ENCODE results near the gene SPAG9. TPM values are rescaled to one million over a fixed set of nuclear protein-coding genes. Genes with fewer than 3 reads are reported as not detected.
"Not testable (repeated sequence)": the region's sequence is repeated elsewhere in the genome, so short reads cannot be mapped to it uniquely, and the experiment has no call there.

The SPAG9 gene
- polyA plus RNA-seq, 12 donors: 59.7 to 126 (median 80.5) TPM

- DNase-seq: no peak
These were observed 175.6 kb downstream of the SPAG9 start for GRCh38 chr17:50944902-50945720.

- no peak for DNase-seq
These were observed 176.4 kb downstream of the SPAG9 start for GRCh38 chr17:50944054-50944901.

- no peak for DNase-seq
These were observed 177.1 kb downstream of the SPAG9 start for GRCh38 chr17:50943575-50943933.

GRCh38 chr17:50941676-50942048 lies 179.0 kb downstream of the SPAG9 start:
- DNase-seq: not testable (repeated sequence)

GRCh38 chr17:50939795-50940684 lies 180.6 kb downstream of the SPAG9 start:
- DNase-seq: no peak

GRCh38 chr17:50939542-50939794 lies 181.2 kb downstream of the SPAG9 start:
- DNase-seq: no peak

- DNase-seq: no peak
These were observed 181.7 kb downstream of the SPAG9 start for GRCh38 chr17:50938821-50939541.

GRCh38 chr17:50935996-50936266 lies 184.7 kb downstream of the SPAG9 start:
- DNase-seq: no peak

GRCh38 chr17:50935221-50935995 lies 185.3 kb downstream of the SPAG9 start:
- no peak for DNase-seq

GRCh38 chr17:50934672-50935220 lies 185.9 kb downstream of the SPAG9 start:
- DNase-seq: no peak

- DNase-seq: no peak
These were observed 186.5 kb downstream of the SPAG9 start for GRCh38 chr17:50934161-50934560.

GRCh38 chr17:50931144-50931908 lies 189.3 kb downstream of the SPAG9 start:
- DNase-seq: peak; percentile 73

- no peak for DNase-seq
These were observed 192.0 kb downstream of the SPAG9 start for GRCh38 chr17:50928646-50929045.

GRCh38 chr17:50927287-50927686 lies 193.4 kb downstream of the SPAG9 start:
- DNase-seq: no peak

- no peak for DNase-seq
These were observed 194.1 kb downstream of the SPAG9 start for GRCh38 chr17:50926523-50926922.

GRCh38 chr17:50925296-50925891 lies 195.3 kb downstream of the SPAG9 start:
- no peak for DNase-seq

- no peak for DNase-seq
These were observed 195.9 kb downstream of the SPAG9 start for GRCh38 chr17:50924800-50925199.

GRCh38 chr17:50924300-50924699 lies 196.4 kb downstream of the SPAG9 start:
- no peak for DNase-seq

- no peak for DNase-seq
These were observed 197.1 kb downstream of the SPAG9 start for GRCh38 chr17:50923611-50924010.
